HG02840 (cell line): Measurements from ENCODE around the gene DUSP16.
"Not testable (repeated sequence)": the region's sequence is repeated elsewhere in the genome, so short reads cannot be mapped to it uniquely, and the experiment has no call there.

Experiments
- ATAC-seq: cut with Tn5 transposase; IDR thresholded peaks from one replicate; pipeline ENCODE4 v1.9.1; 2021; ENCODE audit warnings: mild to moderate bottlenecking, moderate library complexity, moderate number of reproducible peaks; ENCODE audit not compliant: unreplicated experiment, low FRiP score

DUSP16 gene

GRCh38 chr12:12524128-12524527 is 38.5 kb downstream of the DUSP16 start:
- no peak for ATAC-seq

DNA sequence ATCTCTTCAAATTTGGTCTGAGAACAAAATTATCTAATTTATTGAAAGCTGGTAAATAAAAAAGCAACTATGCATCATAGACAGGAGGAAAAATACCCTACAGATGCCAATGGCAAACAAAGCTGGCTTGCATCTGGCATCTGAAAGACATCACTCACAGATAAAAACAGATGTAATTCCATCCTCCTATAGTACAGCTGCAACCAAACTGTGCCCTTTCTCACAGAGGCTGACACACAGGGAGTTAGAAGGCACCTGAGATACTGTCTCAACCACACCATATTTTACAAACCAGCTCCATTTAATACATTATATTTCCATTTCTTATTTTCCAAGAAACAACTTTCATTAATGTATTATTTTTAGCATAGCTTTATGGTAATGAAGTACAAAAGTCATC is 39.4 kb downstream of the DUSP16 start:
- ATAC-seq, result no peak

GRCh38 chr12:12522657-12523056 is 40.0 kb downstream of the DUSP16 start:
- not testable (repeated sequence) for ATAC-seq

DNA sequence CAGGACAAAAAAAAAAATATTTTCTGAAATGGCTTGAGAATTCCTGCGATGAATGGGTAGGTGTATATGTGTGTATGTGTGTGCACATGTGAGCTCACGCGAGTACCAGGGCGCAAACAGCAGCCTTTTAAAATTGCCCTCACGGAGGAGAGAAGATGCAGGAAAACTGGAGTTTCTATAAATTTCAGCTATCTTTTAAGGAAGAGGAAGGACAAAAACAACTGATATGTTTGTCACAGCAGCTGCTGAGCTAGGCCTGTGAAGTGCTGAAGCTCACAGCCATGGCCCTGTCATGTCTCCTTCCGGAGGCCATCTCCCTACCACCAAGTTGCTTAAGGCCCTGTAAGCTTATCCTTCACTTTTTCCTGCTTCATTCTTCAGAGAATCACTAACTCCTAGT is 40.8 kb downstream of the DUSP16 start:
- ATAC-seq, result no peak

- no peak for ATAC-seq
Measured at GRCh38 chr12:12521044-12521485, 41.6 kb downstream of the DUSP16 start.

DNA sequence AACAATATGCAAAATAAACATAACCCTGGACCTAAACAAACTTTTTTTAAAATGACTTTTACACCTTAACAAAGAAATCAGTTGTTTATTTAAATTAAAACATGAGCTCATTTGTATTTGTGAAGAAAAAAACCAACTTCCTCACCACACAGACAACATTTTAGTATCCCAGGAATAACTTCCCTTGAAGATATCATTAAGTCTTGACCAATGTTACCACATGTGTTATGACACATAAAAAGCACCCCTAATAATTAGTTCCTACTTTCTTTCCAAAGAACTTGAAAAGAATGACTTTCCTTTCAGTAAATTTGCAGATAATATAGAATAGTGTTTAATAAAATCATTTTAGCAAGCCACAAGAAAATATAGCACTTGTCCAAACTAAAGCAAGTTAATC is 42.4 kb downstream of the DUSP16 start:
- no peak for ATAC-seq

DNA sequence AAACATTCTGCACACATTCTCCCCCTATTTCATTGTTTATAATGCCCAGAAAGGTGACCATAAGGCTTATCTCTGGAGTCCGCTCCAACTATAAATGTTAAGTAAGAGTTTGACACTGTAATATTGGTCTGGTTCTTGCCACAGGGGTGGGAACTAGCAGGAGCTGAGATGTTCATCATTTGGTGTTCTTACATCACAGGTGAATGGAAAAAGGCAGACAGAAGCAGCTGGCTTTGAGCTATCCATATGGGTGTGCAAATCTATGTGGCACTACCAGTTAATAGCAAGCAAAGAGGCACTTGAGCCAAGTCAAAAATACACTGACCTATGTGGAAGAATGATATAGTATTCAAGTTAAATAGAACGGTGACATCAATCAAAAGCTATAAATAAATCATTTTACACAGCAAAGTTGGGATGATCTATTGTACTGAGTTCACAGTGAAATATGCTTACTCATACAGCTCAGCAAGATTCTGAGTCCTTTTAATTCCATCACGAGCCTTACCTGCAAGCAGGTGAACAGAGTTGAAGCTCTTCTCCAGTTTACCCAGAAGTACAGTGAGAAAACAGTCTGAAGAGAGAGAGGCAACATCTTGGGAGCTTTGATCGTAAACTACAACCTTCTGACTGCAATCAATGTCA is 43.2 kb downstream of the DUSP16 start:
- no peak for ATAC-seq

GRCh38 chr12:12518919-12519318 is 43.7 kb downstream of the DUSP16 start:
- no peak for ATAC-seq

DNA sequence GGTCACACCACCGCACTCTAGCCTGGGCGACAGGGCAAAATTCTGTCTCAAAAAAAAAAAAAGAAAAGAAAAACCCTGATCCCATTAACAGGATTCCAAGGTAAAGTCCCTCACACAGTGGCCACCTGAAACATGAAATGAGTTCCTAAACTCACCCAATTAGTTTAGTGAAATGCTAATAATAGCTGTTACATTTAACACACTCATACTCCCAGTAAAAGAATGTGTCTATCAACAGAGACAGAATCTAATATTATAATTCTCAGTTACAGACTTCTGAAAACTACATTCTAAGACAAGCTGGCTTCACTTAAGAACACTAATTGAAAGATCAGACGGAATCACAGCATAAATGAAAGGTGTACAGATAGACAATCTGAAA is 44.2 kb downstream of the DUSP16 start:
- no peak for ATAC-seq

- ATAC-seq, result no peak
Measured at GRCh38 chr12:12513416-12514006, 49.2 kb downstream of the DUSP16 start.

DNA sequence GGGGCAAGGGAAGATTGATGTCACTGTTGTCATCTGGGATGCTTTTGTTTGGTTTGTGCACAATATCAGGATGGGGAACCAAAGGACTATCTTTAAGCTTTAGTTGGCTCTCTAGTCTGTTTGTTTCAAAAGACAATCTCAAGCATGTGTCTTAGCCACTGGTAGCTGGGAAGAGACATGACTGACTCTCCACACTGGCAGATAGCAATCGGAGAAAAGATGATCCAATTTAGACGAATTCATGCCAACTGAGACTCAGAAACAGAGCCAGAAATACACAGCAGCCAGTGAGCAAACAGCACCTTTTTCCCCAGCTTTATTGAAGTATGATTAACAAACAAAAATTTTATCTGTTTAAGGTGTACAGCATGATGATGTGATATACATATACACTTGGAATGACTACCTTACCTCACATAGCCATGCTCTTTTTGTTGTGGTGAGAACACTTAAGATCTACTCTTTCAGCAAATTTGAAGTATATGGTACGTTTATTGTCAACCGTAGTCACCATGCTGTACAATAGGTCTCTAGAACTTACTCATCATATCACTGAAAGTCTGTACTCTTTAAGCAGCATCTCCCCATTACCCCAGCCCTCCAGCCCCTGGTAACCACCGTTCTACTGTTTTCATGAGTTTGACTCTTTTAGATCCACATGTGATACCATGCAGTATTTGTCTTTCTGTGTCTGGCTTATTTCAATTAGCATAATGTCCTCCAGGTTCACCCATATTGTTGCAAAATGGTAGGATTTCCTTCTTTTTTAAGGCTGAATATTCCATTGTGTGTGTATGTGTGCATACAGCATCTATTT is 50.6 kb downstream of the DUSP16 start:
- ATAC-seq, result no peak

- no peak for ATAC-seq
Measured at GRCh38 chr12:12511021-12511783, 51.5 kb downstream of the DUSP16 start.

DNA sequence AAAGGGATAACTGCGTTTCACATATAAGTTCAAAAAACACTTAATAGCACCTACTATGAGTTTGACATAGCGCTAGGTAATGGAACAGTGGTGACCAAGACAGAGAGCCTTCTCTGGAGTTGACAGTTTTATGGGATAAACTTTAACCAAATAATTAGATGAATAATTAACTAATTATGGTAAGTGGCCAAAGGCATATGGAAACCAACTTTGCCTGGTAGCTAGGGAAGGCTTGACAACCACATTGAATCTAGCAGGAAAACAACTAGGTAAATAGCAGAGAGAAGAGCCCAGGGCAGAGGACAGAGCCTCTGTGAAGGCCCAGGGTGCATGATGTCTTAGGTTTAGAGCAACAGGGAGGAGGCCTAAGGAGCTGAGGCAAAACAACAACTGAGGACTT is 52.1 kb downstream of the DUSP16 start:
- no peak for ATAC-seq

GRCh38 chr12:12510141-12510540 is 52.5 kb downstream of the DUSP16 start:
- ATAC-seq, result no peak

GRCh38 chr12:12508612-12509011 is 54.1 kb downstream of the DUSP16 start:
- no peak for ATAC-seq

DNA sequence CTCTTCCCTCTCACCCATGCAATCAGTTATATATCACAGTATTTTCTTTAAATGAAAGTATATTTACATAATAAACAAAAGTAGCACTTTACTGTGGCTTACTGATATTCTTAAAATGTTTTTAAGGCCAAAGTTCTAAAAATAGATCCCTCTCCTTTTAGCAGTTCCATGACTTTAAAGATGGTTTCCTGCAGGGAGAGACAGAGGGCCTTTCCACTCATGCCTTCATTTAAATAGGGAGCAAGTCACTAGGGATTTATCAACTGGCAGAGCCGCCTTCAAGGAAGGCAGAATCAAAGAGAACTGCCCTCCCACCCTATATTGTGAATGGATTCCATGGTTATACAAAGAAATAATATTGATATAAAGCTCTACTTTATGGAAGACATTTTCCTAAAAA is 55.5 kb downstream of the DUSP16 start:
- ATAC-seq, result no peak

DNA sequence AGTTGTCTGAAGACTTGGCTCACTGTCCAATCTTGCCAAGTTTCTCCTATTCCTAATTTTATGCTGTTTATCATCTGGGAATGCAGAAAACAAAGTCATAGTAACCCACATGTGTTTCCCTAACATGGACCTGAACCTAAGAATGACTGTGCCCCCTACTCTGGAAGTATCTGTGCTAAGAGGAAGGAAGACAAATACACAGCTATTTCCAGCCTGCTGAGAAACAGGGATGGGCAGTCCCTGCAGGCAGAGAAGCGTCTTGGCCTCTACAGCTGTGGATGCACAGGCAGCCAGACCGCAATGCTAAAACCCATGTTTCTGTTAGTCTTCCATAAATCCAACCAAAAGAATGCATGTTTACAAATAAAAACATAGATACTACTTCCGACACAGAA is 56.2 kb downstream of the DUSP16 start:
- no peak for ATAC-seq

- peak; percentile 71 for ATAC-seq
Measured at GRCh38 chr12:12505544-12506495, 56.8 kb downstream of the DUSP16 start.

GRCh38 chr12:12503384-12504078 is 59.1 kb downstream of the DUSP16 start:
- no peak for ATAC-seq
